KOPT-K1 (cell line): ENCODE measurements around the gene PTCHD4.
"Not testable (repeated sequence)": the region's sequence is repeated elsewhere in the genome, so short reads cannot be mapped to it uniquely, and the experiment has no call there.

Experiments used
- H3K27ac ChIP-seq: fragments of 200-600 bp; sonication (generic); 2 replicates; pipeline ENCODE4 v1.5.1; 2016; ENCODE audit warnings: antibody characterized with exemption, mild to moderate bottlenecking, low read depth, low read length; ENCODE audit not compliant: poor library complexity, severe bottlenecking
- H3K36me3 ChIP-seq: fragments of 200-600 bp; sonication (generic); 2 replicates; pipeline ENCODE4 v1.5.1; 2017; ENCODE audit warnings: antibody characterized with exemption, mild to moderate bottlenecking, low read length, moderate library complexity; ENCODE audit not compliant: insufficient read depth
- H3K9me3 ChIP-seq: fragments of 200-600 bp; sonication (generic); 2 replicates; pipeline ENCODE4 v1.5.1; 2017; ENCODE audit warnings: antibody characterized with exemption, low read length, mild to moderate bottlenecking; ENCODE audit not compliant: insufficient read depth, poor library complexity, severe bottlenecking

PTCHD4 gene

DNA sequence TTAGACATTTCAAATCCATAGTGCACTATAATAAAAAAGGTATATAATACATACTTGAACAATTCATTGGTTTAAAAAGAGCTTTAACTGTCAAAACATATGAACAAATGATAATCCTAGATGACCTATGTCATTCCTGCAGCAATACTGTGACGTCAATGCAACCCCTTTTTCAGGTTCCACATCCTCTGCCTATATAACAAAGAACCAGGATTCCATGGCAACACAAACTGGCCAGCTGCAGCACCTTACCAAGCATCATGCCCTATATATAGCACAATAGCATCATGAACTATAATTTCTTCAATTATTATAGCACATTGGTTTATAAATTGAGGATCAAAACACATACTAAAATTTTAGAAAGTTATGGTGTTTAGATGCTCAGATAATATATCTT, 578 bp upstream of the PTCHD4 start:
- no peaks in the 10 kb centered on the region for H3K36me3 ChIP-seq
- no peaks in the 10 kb centered on the region for H3K9me3 ChIP-seq
- H3K27ac ChIP-seq, result no peak overlapping the region

GRCh38 chr6:48110436-48111142, 408 bp downstream of the PTCHD4 start:
- H3K36me3 ChIP-seq, result no peaks in the 10 kb centered on the region
- H3K9me3 ChIP-seq, result no peaks in the 10 kb centered on the region
- no peak overlapping the region for H3K27ac ChIP-seq

DNA sequence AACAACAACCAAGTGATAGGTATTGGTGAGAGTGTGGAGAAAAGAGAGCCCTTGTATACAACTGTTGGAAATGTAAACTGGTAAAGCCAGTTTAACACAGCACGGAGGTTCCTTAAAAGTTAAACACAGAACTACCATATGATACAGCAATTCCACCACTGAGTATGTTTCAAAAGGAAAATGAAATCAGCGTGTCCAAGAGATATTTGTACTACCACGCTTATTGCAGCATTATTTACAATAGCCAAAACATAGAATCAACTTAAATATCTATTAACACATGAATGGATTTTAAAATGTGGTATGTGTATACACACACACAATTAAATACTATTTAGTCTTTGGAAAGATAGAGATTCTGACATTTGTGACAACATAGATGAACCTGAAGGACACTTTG, 1.1 kb downstream of the PTCHD4 start:
- Histone ChIP-seq H3K9me3 (no peaks in the 10 kb centered on the region), H3K27ac (no peak overlapping the region), H3K36me3 (no peaks in the 10 kb centered on the region)

GRCh38 chr6:48102476-48103195, 8.4 kb downstream of the PTCHD4 start:
- H3K36me3 ChIP-seq, H3K27ac ChIP-seq, H3K9me3 ChIP-seq: not testable (repeated sequence)

DNA sequence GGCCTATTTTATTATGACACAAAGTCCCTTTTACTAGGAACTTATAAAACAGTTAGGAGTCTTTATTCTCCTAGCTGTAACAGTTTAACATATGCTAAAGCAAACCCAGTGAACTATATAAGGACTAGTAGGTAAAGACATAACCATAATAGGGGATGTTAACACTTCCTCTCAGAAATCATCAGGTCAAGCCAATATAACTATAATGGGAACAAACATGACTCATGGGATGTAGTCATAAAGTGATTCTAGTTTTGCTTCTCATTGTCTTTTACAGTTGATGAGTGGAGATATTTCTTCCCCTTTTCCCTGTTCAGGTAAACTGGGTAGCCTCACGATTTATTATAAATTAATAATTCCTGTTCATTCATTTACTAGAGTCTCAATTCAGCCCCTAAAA, 9.7 kb downstream of the PTCHD4 start:
- Histone ChIP-seq H3K36me3 (no peaks in the 10 kb centered on the region), H3K9me3 (no peaks in the 10 kb centered on the region), H3K27ac (no peak overlapping the region)

GRCh38 chr6:48100588-48100895, 10.5 kb downstream of the PTCHD4 start:
- no peaks in the 10 kb centered on the region for H3K9me3 ChIP-seq
- no peaks in the 10 kb centered on the region for H3K36me3 ChIP-seq
- H3K27ac ChIP-seq, result no peak overlapping the region

GRCh38 chr6:48099713-48100587, 11.0 kb downstream of the PTCHD4 start:
- Histone ChIP-seq H3K27ac (no peak overlapping the region), H3K9me3 (no peaks in the 10 kb centered on the region), H3K36me3 (no peaks in the 10 kb centered on the region)

DNA sequence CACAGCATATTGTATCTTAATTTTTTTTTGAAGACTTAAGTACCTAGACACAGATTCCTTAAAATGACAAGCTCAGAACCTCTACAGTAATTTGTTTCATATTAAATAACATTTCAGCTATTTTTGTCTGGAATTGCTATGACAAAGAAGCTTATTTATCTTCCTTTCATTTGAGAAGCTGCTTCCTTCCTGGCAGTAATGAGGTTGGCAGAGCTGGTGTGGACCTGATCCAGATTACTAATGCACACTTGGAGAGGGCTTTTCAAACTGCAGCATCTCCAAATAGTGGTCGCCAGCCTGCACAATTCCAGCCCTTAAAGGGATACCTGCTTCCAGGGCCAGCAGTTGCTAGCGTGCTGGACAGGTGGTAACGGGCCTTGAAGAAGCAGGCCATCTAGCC, 12.1 kb downstream of the PTCHD4 start:
- H3K36me3 ChIP-seq, result no peaks in the 10 kb centered on the region
- no peaks in the 10 kb centered on the region for H3K9me3 ChIP-seq
- no peak overlapping the region for H3K27ac ChIP-seq

- Histone ChIP-seq H3K36me3 (no peaks in the 10 kb centered on the region), H3K9me3 (no peaks in the 10 kb centered on the region), H3K27ac (no peak overlapping the region)
These were observed 18.3 kb downstream of the PTCHD4 start for GRCh38 chr6:48092550-48093217.

DNA sequence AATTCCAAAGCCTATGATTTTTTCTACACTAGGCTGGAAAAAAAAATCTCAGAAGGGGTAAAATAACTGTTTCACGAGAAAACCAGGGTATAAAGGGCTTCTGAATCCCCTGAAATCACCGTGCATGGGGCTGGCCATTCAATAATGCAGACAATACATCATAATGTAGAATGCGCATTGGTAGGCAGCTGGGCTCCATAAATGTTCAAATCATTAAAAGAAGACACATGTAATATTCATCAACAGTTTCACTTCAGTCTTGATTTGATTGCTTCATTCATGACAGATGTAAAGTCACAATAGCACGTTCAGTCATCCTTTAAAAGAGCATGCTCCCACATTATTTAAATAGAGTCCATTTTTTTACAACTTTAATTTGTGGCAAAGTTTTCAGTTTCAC, 20.5 kb downstream of the PTCHD4 start:
- Histone ChIP-seq H3K36me3 (no peaks in the 10 kb centered on the region), H3K9me3 (no peaks in the 10 kb centered on the region), H3K27ac (no peak overlapping the region)

- Histone ChIP-seq H3K27ac (no peak overlapping the region), H3K9me3 (no peaks in the 10 kb centered on the region), H3K36me3 (no peaks in the 10 kb centered on the region)
These were observed 23.5 kb downstream of the PTCHD4 start for GRCh38 chr6:48087448-48087847.

DNA sequence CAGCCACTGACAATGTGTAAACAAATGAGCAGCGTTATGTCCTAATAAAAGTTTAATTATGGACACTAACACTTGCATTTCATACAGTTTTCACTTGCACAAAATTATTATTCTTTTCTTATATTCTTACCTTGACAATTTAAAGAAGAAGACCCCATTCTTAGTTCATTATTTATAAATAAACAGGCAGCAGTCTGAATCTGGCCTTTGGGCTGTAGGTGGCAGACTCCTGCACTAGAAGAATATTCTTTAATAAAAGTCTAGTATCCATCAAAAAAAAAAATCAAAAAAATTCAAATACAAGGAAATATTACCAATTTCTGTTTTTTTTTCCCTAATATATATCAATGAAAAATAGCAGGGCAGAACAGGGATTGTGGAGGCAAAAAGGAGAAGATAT, 24.8 kb downstream of the PTCHD4 start:
- no peaks in the 10 kb centered on the region for H3K36me3 ChIP-seq
- no peaks in the 10 kb centered on the region for H3K9me3 ChIP-seq
- no peak overlapping the region for H3K27ac ChIP-seq

- Histone ChIP-seq H3K9me3 (no peaks in the 10 kb centered on the region), H3K27ac (no peak overlapping the region)
These were observed 25.8 kb downstream of the PTCHD4 start for GRCh38 chr6:48085131-48085741.

DNA sequence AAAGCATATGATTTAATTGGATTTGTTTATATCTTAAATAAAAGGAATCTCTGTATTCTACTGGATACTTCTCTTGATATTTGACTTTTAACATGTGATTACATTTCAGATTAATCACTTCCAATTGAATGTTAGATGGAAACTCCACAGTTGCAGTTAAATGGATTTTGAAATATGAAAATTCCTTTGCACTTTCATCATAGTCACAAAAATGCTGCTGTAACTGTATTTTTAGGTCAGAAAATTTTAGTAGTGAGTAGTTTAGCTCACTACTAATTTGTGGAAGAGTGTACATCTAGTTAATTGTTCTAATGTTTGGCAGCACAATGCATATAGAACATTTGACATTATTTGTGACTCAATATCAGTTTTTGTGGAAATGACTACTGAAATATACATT, 26.8 kb downstream of the PTCHD4 start:
- H3K36me3 ChIP-seq, result no peaks in the 10 kb centered on the region
- H3K9me3 ChIP-seq, result no peaks in the 10 kb centered on the region
- no peak overlapping the region for H3K27ac ChIP-seq

More at GRCh38 chr6:48085131-48085741, 25.8 kb downstream of the PTCHD4 start:
- no peaks in the 10 kb centered on the region for H3K36me3 ChIP-seq
